Measurements from ENCODE around the gene HAPLN2.
"Not testable (repeated sequence)": the region's sequence is repeated elsewhere in the genome, so short reads cannot be mapped to it uniquely, and the experiment has no call there.

Gene HAPLN2

DNA sequence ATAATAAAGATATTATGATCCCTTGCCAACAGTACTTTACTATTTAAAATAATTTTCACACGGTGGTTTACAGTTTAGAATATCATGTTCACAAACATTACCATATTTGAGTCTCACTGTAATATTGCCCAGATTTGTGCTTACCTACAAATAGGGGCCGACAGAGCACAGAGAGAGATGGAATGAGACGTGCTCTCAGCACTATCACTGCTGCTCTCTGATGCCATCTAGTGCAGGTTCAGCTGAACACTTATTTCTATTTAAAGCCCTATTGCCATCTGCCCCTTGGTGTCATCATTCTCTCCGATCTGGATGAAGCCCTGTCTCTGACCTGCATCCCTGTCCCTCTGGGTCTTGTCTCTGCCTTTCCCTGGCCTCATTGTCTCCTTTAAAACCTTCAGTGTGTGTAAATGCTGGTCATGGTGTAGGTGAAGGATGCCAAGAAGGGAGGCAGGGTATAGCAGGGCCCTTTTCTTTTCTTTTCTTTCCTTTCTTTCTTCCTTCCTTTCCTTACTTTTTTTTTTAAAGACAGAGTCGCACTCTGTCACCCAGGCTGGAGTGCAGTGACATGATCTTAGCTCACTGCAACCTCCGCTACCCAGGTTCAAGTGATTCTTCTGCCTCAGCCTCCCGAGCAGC, 11.1 kb upstream of the HAPLN2 start:
- no peak overlapping the region for H3K4me3 ChIP-seq (ENCODE audit: low read length)
- no peak for DNase-seq (ENCODE audit: low read depth)
- TF ChIP-seq, protein P1, sequence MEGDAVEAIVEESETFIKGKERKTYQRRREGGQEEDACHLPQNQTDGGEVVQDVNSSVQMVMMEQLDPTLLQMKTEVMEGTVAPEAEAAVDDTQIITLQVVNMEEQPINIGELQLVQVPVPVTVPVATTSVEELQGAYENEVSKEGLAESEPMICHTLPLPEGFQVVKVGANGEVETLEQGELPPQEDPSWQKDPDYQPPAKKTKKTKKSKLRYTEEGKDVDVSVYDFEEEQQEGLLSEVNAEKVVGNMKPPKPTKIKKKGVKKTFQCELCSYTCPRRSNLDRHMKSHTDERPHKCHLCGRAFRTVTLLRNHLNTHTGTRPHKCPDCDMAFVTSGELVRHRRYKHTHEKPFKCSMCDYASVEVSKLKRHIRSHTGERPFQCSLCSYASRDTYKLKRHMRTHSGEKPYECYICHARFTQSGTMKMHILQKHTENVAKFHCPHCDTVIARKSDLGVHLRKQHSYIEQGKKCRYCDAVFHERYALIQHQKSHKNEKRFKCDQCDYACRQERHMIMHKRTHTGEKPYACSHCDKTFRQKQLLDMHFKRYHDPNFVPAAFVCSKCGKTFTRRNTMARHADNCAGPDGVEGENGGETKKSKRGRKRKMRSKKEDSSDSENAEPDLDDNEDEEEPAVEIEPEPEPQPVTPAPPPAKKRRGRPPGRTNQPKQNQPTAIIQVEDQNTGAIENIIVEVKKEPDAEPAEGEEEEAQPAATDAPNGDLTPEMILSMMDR (conservative IDR thresholded peaks at IDR 0.05; ENCODE audit: low read depth, low read length) = peak; percentile 81

DNA sequence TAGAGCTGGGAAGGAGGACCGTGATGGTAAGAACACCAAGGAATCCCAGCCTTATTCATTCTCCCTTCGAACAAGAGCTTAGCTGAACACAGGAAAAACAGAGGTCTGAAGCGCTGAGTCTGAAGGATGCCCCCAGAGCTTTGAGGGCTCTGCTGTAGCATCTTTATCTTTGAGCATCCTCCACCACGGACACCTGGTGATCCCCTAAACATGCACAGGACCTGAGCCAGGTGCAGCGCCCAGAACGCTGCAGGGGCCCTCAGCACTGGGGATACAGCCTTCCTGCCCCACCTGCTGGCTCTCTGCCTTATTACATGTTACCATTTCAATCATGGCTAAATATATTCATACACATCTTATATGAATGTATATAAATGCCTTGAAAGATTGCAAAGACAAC, 10.2 kb upstream of the HAPLN2 start:
- DNase-seq (ENCODE audit: low read depth) = no peak
- TF ChIP-seq, protein P1 (conservative IDR thresholded peaks at IDR 0.05; ENCODE audit: low read depth, low read length) = peak; percentile 72
- no peak overlapping the region for H3K4me3 ChIP-seq (ENCODE audit: low read length)

DNA sequence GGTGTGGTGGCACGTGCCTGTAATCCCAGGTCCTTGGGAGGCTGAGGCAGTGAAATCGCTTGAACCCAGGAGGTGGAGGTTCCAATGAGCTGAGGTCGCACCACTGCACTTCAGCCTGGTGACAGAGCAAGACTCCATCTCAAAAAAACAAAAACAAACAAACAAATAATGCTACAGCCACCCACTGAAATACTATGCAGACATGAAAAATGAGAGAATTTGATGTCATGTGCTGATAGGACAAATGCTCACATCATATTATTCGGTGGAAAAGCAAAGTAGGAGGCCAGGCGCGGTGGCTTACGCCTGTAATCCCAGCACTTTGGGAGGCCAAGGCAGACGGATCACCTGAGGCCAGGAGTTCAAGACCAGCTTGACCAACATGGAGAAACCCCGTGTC, 9.1 kb upstream of the HAPLN2 start:
- not testable (repeated sequence) for DNase-seq (ENCODE audit: low read depth); H3K4me3 ChIP-seq (ENCODE audit: low read length)

DNA sequence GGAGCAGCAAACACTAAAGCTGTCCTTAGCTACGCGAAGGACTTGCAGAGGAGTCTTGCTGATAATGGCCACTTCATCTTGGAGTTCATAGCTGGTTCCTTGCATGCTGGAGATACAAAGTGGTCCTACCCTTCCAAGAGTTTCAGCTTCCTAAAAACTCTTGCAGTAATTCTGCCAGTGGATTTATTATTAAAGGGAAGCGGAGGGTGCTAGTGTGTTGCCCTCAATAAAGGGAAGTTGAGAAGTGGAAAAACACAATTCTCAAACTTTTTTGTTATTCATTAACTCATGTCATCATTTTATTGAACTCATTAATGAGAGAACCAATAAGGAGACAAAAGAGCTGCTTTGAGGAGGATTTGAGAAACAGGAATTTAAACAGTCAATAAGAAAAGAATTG, 6.5 kb upstream of the HAPLN2 start:
- H3K4me3 ChIP-seq (ENCODE audit: low read length) = no peak overlapping the region
- no peak for DNase-seq (ENCODE audit: low read depth)
- TF ChIP-seq, protein P1 (conservative IDR thresholded peaks at IDR 0.05; ENCODE audit: low read depth, low read length) = no peak

DNA sequence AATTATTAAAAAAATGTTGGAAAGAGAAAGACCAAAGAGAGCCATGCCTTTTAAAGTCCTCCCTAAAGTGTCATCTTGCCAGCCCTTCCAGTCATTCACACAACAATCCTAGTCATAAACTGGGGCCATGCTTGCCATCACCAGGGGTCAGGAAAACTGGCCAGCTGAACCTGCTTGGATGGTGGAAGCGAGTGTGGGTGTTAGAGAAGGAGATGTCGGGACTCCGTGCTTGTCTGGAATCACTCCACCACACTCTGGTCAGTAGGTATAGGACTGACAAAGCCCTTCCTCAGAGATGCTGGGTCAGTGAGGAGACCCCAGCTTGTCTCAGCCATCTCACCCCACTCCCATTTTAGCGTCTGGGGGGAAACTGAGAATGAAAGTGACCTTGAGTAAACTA, 3.3 kb upstream of the HAPLN2 start:
- DNase-seq (ENCODE audit: low read depth) = no peak
- TF ChIP-seq, protein P1 (conservative IDR thresholded peaks at IDR 0.05; ENCODE audit: low read depth, low read length) = no peak
- H3K4me3 ChIP-seq (ENCODE audit: low read length) = no peak overlapping the region

DNA sequence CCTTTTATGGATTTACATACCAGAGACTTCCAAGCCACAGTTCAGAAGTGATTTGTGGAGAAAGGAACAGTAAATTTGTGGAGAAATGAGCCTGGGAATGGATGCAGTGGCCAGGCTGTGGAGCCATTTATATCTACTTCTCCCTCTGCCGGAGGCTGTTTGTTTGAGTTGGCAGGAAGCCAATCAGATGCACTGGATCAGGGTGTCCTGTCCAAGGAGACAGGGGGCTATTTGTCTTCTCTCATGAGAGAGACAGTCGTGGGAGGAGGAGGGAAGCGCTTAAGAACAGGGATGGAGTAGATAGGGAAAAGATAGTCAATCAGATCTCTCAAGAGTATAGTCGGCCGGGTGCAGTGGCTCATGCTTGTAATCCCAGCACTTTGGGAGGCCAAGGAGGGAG, 2.8 kb upstream of the HAPLN2 start:
- TF ChIP-seq, protein P1 (conservative IDR thresholded peaks at IDR 0.05; ENCODE audit: low read depth, low read length) = no peak
- H3K4me3 ChIP-seq (ENCODE audit: low read length) = no peak overlapping the region
- DNase-seq (ENCODE audit: low read depth) = no peak

DNA sequence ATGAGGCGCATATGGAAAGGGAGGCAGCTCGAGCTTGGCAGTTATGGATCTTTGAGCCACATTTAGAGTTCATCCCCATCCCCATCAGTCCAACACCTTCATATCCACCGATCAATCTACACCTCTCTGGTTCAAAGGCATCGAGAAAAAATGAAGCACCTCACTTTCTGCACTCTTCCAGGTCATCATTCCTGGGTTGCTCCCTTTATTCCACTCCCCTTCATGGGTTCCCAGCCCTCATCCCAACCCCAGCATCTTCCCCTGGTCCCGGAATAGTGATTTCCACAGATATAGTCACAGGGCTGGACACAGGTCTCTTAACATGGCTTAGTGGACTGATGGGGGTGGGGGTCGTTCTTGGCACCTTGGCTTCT, 354 bp downstream of the HAPLN2 start:
- no peak overlapping the region for H3K4me3 ChIP-seq (ENCODE audit: low read length)
- TF ChIP-seq, protein P1 (conservative IDR thresholded peaks at IDR 0.05; ENCODE audit: low read depth, low read length) = no peak
- DNase-seq (ENCODE audit: low read depth) = no peak
